HCT116 (cell line): ENCODE data around the gene SHANK3. TPM values are rescaled to one million over a fixed set of nuclear protein-coding genes. Genes with fewer than 3 reads are reported as not detected.

Experiments used
- ATAC-seq: fragments of 200-7000 bp; cut with Tn5 transposase; 2 replicates; pipeline ENCODE4 v1.9.1; 2020; ENCODE audit warnings: mild to moderate bottlenecking, moderate library complexity
- BruUV-seq: library from RNA; stranded (reverse); fragments of 400-500 nt; replicated peaks from 2 replicates; lab custom pipeline; 2021; lab: Mats Ljungman, UMichigan
- CTCF ChIA-PET: fragments of 300-600 bp; sonication (Branson Sonifier 250); formaldehyde crosslinking; loops from one replicate; lab custom pipeline; 2021; ENCODE audit warnings: antibody characterized with exemption; lab: Charles Lee
- POLR2A ChIA-PET: fragments of 300-600, 350-600 bp; sonication (Branson Sonifier 250); formaldehyde crosslinking; loops from one replicate; lab custom pipeline; 2021; ENCODE audit warnings: antibody characterized with exemption; lab: Charles Lee
- RAD21 ChIA-PET, 2 experiments: fragments of 300-600 bp; sonication (Branson Sonifier 250); formaldehyde crosslinking; loops; one replicate each; lab custom pipeline; 2023; ENCODE audit warnings: low total read pairs in 2 of 2; ENCODE audit not compliant: uncharacterized antibody in 2 of 2, unreplicated experiment in 2 of 2, low non-redundant PET in 1 of 2; lab: Charles Lee
- DNase-seq: peaks from one replicate; pipeline ENCODE4 v3.0.0-alpha.2; 2010; ENCODE audit warnings: low read depth, low spot score
- H2AFZ ChIP-seq: fragments of 200-600 bp; shearing (Covaris generic), sonication (generic); 2 replicates; pipeline ENCODE4 v1.6.1; 2017; ENCODE audit warnings: low read depth, mixed run types, mixed read lengths, antibody characterized with exemption, low read length; ENCODE audit not compliant: poor library complexity, severe bottlenecking
- H3K27ac ChIP-seq: 2 replicates; pipeline ENCODE4 v1.5.1; 2012; ENCODE audit warnings: low read depth, low read length
- H3K27me3 ChIP-seq: fragments of 200-600 bp; sonication (generic); 2 replicates; pipeline ENCODE4 v1.6.1; 2016; ENCODE audit warnings: mixed run types, low read length, mixed read lengths; ENCODE audit not compliant: insufficient read depth
- H3K36me3 ChIP-seq, 2 experiments: fragments of 200-500 bp in 1 of 2; fragments of 200-600 bp in 1 of 2; sonication (Bioruptor generic) in 1 of 2; sonication (generic) in 1 of 2; 2 replicates each; pipeline versions ENCODE4 v1.5.1 to v1.6.1; 2014 to 2016; ENCODE audit warnings: low read length in 2 of 2, inconsistent platforms in 1 of 2, mixed read lengths in 1 of 2, mixed run types in 1 of 2; ENCODE audit not compliant: insufficient read depth in 2 of 2, control insufficient read depth in 1 of 2
- H3K4me1 ChIP-seq, 2 experiments: fragments of 200-600 bp in 1 of 2; sonication (generic) in 1 of 2; 2 replicates each; pipeline versions ENCODE4 v1.5.1 to v1.6.1; 2012 to 2017; ENCODE audit warnings: low read length in 2 of 2, inconsistent platforms in 1 of 2, mild to moderate bottlenecking in 1 of 2, mixed read lengths in 1 of 2, mixed run types in 1 of 2, moderate library complexity in 1 of 2; ENCODE audit not compliant: insufficient read depth in 2 of 2, control insufficient read depth in 1 of 2
- H3K4me2 ChIP-seq: fragments of 200-600 bp; sonication (generic); 2 replicates; pipeline ENCODE4 v1.6.1; 2017; ENCODE audit warnings: mixed run types, low read length, mixed read lengths
- H3K4me3 ChIP-seq, 2 experiments: fragments of 200-600 bp in 1 of 2; sonication (generic) in 1 of 2; replicated peaks in 1 of 2; 2 replicates each; pipeline ENCODE4 v1.5.1; 2011 to 2016; ENCODE audit warnings: low read length in 2 of 2, control low read depth in 1 of 2, low read depth in 1 of 2, mild to moderate bottlenecking in 1 of 2, mixed read lengths in 1 of 2, mixed run types in 1 of 2
- H3K79me2 ChIP-seq: fragments of 200-600 bp; sonication (generic); 2 replicates; pipeline ENCODE4 v1.6.1; 2017; ENCODE audit warnings: mild to moderate bottlenecking, mixed run types, low read length, moderate library complexity, mixed read lengths; ENCODE audit not compliant: insufficient read depth
- H3K9ac ChIP-seq: fragments of 200-600 bp; sonication (generic); 2 replicates; pipeline ENCODE4 v1.6.1; 2016; ENCODE audit warnings: low read length, mixed read lengths
- H3K9me2 ChIP-seq: fragments of 200-600 bp; sonication (generic), shearing (Covaris generic); 2 replicates; pipeline ENCODE4 v1.6.1; 2017; ENCODE audit warnings: mixed run types, mild to moderate bottlenecking, moderate library complexity; ENCODE audit not compliant: insufficient read depth
- H3K9me3 ChIP-seq, 2 experiments: fragments of 200-500 bp in 1 of 2; fragments of 200-600 bp in 1 of 2; sonication (Bioruptor generic) in 1 of 2; sonication (generic) in 1 of 2; 2 replicates each; pipeline ENCODE4 v1.6.1; 2014 to 2017; ENCODE audit warnings: low read length in 2 of 2, mixed read lengths in 2 of 2, inconsistent platforms in 1 of 2, low read depth in 1 of 2, mild to moderate bottlenecking in 1 of 2, mixed run types in 1 of 2, moderate library complexity in 1 of 2; ENCODE audit not compliant: control insufficient read depth in 1 of 2, insufficient read depth in 1 of 2
- H4K20me1 ChIP-seq: fragments of 200-600 bp; sonication (generic), shearing (Covaris generic); 2 replicates; pipeline ENCODE4 v1.6.1; 2017; ENCODE audit warnings: mixed run types, mild to moderate bottlenecking, moderate library complexity; ENCODE audit not compliant: insufficient read depth
- CBX3 ChIP-seq: IDR thresholded peaks from 2 replicates; pipeline ENCODE4 v1.6.1; 2012; ENCODE audit warnings: low read depth
- CTCF ChIP-seq, 3 experiments: fragments of 200-600 bp in 1 of 3; sonication (generic) in 1 of 3; IDR thresholded peaks in 2 of 3; conservative IDR thresholded peaks in 1 of 3; 2 replicates each; pipeline ENCODE4 v1.5.1; 2012 to 2017; ENCODE audit warnings: low read depth in 2 of 3, low read length in 2 of 3, antibody characterized with exemption in 1 of 3, borderline replicate concordance in 1 of 3, control low read depth in 1 of 3, mild to moderate bottlenecking in 1 of 3, mixed read lengths in 1 of 3, mixed run types in 1 of 3, moderate library complexity in 1 of 3; ENCODE audit not compliant: insufficient read depth in 1 of 3
- EGR1 ChIP-seq: IDR thresholded peaks from 2 replicates; pipeline ENCODE4 v1.6.1; 2012; ENCODE audit warnings: low read depth
- ELF1 ChIP-seq: IDR thresholded peaks from 2 replicates; pipeline ENCODE4 v1.6.1; 2012; ENCODE audit warnings: low read depth, borderline replicate concordance
- FOSL1 ChIP-seq: IDR thresholded peaks from 2 replicates; pipeline ENCODE4 v1.6.1; 2012; ENCODE audit warnings: low read depth
- JUND ChIP-seq: IDR thresholded peaks from 2 replicates; pipeline ENCODE4 v1.6.1; 2012
- POLR2AphosphoS5 ChIP-seq: IDR thresholded peaks from 2 replicates; pipeline ENCODE4 v1.6.1; 2011; ENCODE audit warnings: mild to moderate bottlenecking, low read depth, low read length, moderate library complexity
- RAD21 ChIP-seq: IDR thresholded peaks from 2 replicates; pipeline ENCODE4 v1.6.1; 2012; ENCODE audit warnings: low read depth, mild to moderate bottlenecking
- REST ChIP-seq: IDR thresholded peaks from 2 replicates; pipeline ENCODE4 v1.6.1; 2012; ENCODE audit warnings: low read depth
- SIN3A ChIP-seq: IDR thresholded peaks from 2 replicates; pipeline ENCODE4 v1.6.1; 2012; ENCODE audit warnings: low read depth
- SP1 ChIP-seq: IDR thresholded peaks from 2 replicates; pipeline ENCODE4 v1.6.1; 2012; ENCODE audit warnings: low read depth
- YY1 ChIP-seq: IDR thresholded peaks from 2 replicates; pipeline ENCODE4 v1.6.1; 2011; ENCODE audit warnings: low read length, low read depth, moderate library complexity, mild to moderate bottlenecking; ENCODE audit not compliant: insufficient replicate concordance; ENCODE audit errors: extremely low read depth
- ZNF274 ChIP-seq: fragments of 200-500 bp; sonication (Bioruptor generic); IDR thresholded peaks from 2 replicates; pipeline ENCODE4 v1.6.1; 2014; ENCODE audit warnings: mild to moderate bottlenecking, low read depth, low read length, inconsistent platforms
- intact Hi-C: fragments of 100-400 bp; cut with micrococcal nuclease; formaldehyde crosslinking; loops from 2 replicates; pipeline ENCODE4 v1.10.0; 2022
- total RNA-seq: library from RNA; stranded (reverse); gene quantifications from one replicate; pipeline ENCODE4 v1.2.1, GENCODE V29; 2021; ENCODE audit not compliant: unreplicated experiment

SHANK3 gene
- total RNA-seq, 1 experiment from 2014 or later, result 16.0 TPM

- TF ChIP-seq ELF1, result no peak
- TF ChIP-seq RAD21, result no peak
- TF ChIP-seq, all 23 proteins: peak for 0
Measured at GRCh38 chr22:50703726-50704509, 31.3 kb downstream of the SHANK3 start (continued).

- Histone ChIP-seq H3K4me1 (no peaks in the 10 kb centered on the region), H3K36me3 (peaks cover 0 to 8% of the 10 kb centered on the region in 2 experiments; a peak in 1 of 4 replicates), H3K9me2 (no peaks in the 10 kb centered on the region), H3K9me3 (no peaks in the 10 kb centered on the region), H3K27me3 (no peaks in the 10 kb centered on the region), H3K9ac (no peak overlapping the region), H4K20me1 (no peaks in the 10 kb centered on the region), H3K27ac (no peak overlapping the region), H3K79me2 (no peaks in the 10 kb centered on the region), H2AFZ (no peak overlapping the region), H3K4me3 (no peak overlapping the region), H3K4me2 (no peak overlapping the region)
- intact Hi-C loops, result no loop called here
- TF ChIP-seq CBX3 (no peak), EGR1 (no peak), SP1 (no peak), FOSL1 (no peak), YY1 (no peak), ZNF274 (no peak), POLR2AphosphoS5 (no peak), JUND (no peak), SIN3A (no peak), REST (no peak), CTCF (IDR thresholded peaks at IDR 0.05 in 2 of 3, conservative IDR thresholded peaks at IDR 0.05 in 1 of 3; ENCODE audit: borderline replicate concordance in 1 of 3, insufficient read depth in 1 of 3, low read depth in 2 of 3, low read length in 2 of 3) (no peak)
- no TSS peak for BruUV-seq
- DNase-seq (no peak), ATAC-seq (no peak)
- CTCF ChIA-PET, result no interaction called here
- POLR2A ChIA-PET, result no interaction called here
- RAD21 ChIA-PET, result no interaction called here
Measured at GRCh38 chr22:50704510-50705218, 32.0 kb downstream of the SHANK3 start.
